Bronchus fibroblast of lung (primary cell): ENCODE results near the gene XAGE5. TPM values are rescaled to one million over a fixed set of nuclear protein-coding genes. Genes with fewer than 3 reads are reported as not detected.

Experiments
- total RNA-seq: library from RNA; depleted of rRNA; stranded (reverse); fragments of >200 nt; gene quantifications from 2 replicates; pipeline ENCODE4 v1.2.3, GENCODE V29; 2015

XAGE5 gene
- not detected in 2 replicates for total RNA-seq

GRCh38 chrX:52811065-52811625 lies at the start of gene XAGE5:
Gene XAGE5, plus strand, starts transcription at chrX:52811287. Its CDS starts 1,280 bp downstream, at chrX:52812567.

DNA sequence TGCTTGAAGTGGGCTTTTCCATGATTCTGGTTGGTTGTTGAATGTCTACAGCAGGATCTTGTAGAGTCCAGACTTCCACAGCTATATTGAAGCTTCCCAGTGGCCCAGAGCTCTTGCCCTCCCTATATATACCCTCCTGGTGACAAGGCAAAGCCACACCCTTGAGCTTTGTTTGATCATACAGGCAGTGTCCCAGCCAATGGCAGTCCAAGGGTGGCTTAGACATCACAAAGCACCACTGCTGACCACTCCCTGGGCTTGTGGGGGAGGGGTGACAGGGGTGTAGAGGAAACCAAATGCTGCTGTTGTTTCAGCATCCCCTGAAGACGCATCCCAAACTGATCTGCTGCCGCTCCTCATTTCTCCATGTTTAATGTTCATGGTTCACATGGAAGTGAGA lies 13.8 kb upstream of the XAGE5 start, which contains the start of gene SPANXN5:
Gene SPANXN5, minus strand, starts transcription at position 101 of the 400 bp plus-strand sequence. Its CDS starts 79 bp downstream, at position 22.

Other genes with a start within 250 kb of the XAGE5 start
- gene SSX7, start 156.4 kb upstream of the XAGE5 start, total RNA-seq: not detected in 2 replicates
- not detected in 2 replicates for gene SSX2, start 104.1 kb upstream of the XAGE5 start, total RNA-seq
- gene SSX2B, start 60.0 kb upstream of the XAGE5 start, total RNA-seq: not detected in 2 replicates
- gene SPANXN5, start 13.9 kb upstream of the XAGE5 start, total RNA-seq: not detected in 2 replicates
- gene XAGE3, start 56.8 kb downstream of the XAGE5 start, total RNA-seq: not detected in 2 replicates
- gene FAM156B, start 86.0 kb downstream of the XAGE5 start, total RNA-seq: 13.7 and 18.5 TPM in 2 replicates
- 13.4 and 19.5 TPM in 2 replicates for gene FAM156A, start 147.2 kb downstream of the XAGE5 start, total RNA-seq
- 3.7 and 4.0 TPM in 2 replicates for gene GPR173, start 237.5 kb downstream of the XAGE5 start, total RNA-seq